Measurements from ENCODE around the gene ACP2. TPM values are rescaled to one million over a fixed set of nuclear protein-coding genes. Genes with fewer than 3 reads are reported as not detected.

Gene ACP2
- 72.9 TPM for total RNA-seq

- peak; percentile 90 for DNase-seq (ENCODE audit: low spot score)
- ATAC-seq = peak; percentile 84
These were observed at the start of gene ACP2 for GRCh38 chr11:47248664-47249377. Gene ACP2 (minus strand): TSS chr11:47248814. CDS start chr11:47248789, 25 bp downstream.

- ATAC-seq (no peak), DNase-seq (ENCODE audit: low spot score) (no peak)
These were observed 47.4 kb upstream of the ACP2 start for GRCh38 chr11:47296045-47296444.

GRCh38 chr11:47295385-47295784 lies 46.8 kb upstream of the ACP2 start:
- ATAC-seq = no peak
- peak; percentile 18 for DNase-seq (ENCODE audit: low spot score)

- ATAC-seq = no peak
- no peak for DNase-seq (ENCODE audit: low spot score)
These were observed 41.2 kb upstream of the ACP2 start for GRCh38 chr11:47289856-47290255.

GRCh38 chr11:47288066-47288465 lies 39.5 kb upstream of the ACP2 start:
- DNase-seq (ENCODE audit: low spot score) = no peak
- ATAC-seq = no peak

GRCh38 chr11:47285969-47286770 lies 37.6 kb upstream of the ACP2 start:
- DNase-seq (ENCODE audit: low spot score) (no peak), ATAC-seq (no peak)

GRCh38 chr11:47284151-47284550 lies 35.5 kb upstream of the ACP2 start:
- no peak for ATAC-seq
- DNase-seq (ENCODE audit: low spot score) = no peak

GRCh38 chr11:47282462-47282861 lies 33.8 kb upstream of the ACP2 start:
- ATAC-seq (peak; percentile 97), DNase-seq (ENCODE audit: low spot score) (no peak)

- DNase-seq (ENCODE audit: low spot score) = no peak
- ATAC-seq = no peak
These were observed 32.2 kb upstream of the ACP2 start for GRCh38 chr11:47280860-47281259.

GRCh38 chr11:47280099-47280498 lies 31.5 kb upstream of the ACP2 start:
- DNase-seq (ENCODE audit: low spot score) (no peak), ATAC-seq (no peak)

- no peak for DNase-seq (ENCODE audit: low spot score)
- no peak for ATAC-seq
These were observed 30.2 kb upstream of the ACP2 start for GRCh38 chr11:47278769-47279168.

- ATAC-seq (no peak), DNase-seq (ENCODE audit: low spot score) (no peak)
These were observed 29.4 kb upstream of the ACP2 start for GRCh38 chr11:47278058-47278457.

- ATAC-seq (no peak), DNase-seq (ENCODE audit: low spot score) (no peak)
These were observed 28.3 kb upstream of the ACP2 start for GRCh38 chr11:47276923-47277322.

- ATAC-seq (no peak), DNase-seq (ENCODE audit: low spot score) (no peak)
These were observed 26.1 kb upstream of the ACP2 start for GRCh38 chr11:47274495-47275235.

GRCh38 chr11:47272706-47273105 lies 24.1 kb upstream of the ACP2 start:
- ATAC-seq (no peak), DNase-seq (ENCODE audit: low spot score) (no peak)

- ATAC-seq = no peak
- DNase-seq (ENCODE audit: low spot score) = no peak
These were observed 23.5 kb upstream of the ACP2 start for GRCh38 chr11:47271961-47272661.

- DNase-seq (ENCODE audit: low spot score) (no peak), ATAC-seq (no peak)
These were observed 22.7 kb upstream of the ACP2 start for GRCh38 chr11:47271328-47271727.

- ATAC-seq = peak; percentile 11
- no peak for DNase-seq (ENCODE audit: low spot score)
These were observed 22.0 kb upstream of the ACP2 start for GRCh38 chr11:47270331-47271271.

GRCh38 chr11:47269829-47270305 lies 21.3 kb upstream of the ACP2 start, which contains the start of gene MADD:
Gene MADD (plus strand): TSS chr11:47270133.
- ATAC-seq = peak; percentile 87
- DNase-seq (ENCODE audit: low spot score) = peak; percentile 91

Data from left lobe of liver (tissue), 2 donors.